ENCODE results near the gene ETV7.

Gene ETV7

DNA sequence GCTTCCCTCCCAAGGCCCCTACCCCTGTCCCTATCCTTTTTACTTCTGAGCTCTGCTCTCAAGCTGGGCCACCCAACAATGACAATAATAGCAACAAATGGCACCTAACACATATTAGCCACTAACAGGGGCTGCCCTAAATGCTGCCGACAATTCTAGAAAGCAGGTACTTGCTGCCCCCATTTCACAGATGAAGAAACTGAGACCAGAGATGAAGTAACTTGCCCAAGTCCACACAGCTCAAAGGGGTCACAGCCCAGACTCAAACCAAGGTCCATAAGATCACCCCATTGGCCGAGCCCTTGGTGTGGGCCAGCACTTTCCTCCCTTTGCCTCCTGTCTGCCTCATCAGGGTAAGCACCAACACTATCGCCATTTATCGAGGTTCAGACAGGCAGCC lies 62.8 kb downstream of the ETV7 start:
- DNase-seq (ENCODE audit: low read depth in 2 of 2, low spot score in 1 of 2): no peak

- DNase-seq (ENCODE audit: low read depth in 2 of 2, low spot score in 1 of 2): no peak
Measured at GRCh38 chr6:36324191-36324590, 63.3 kb downstream of the ETV7 start.

- DNase-seq (ENCODE audit: low read depth in 2 of 2, low spot score in 1 of 2): no peak
Measured at GRCh38 chr6:36323062-36323461, 64.4 kb downstream of the ETV7 start.

GRCh38 chr6:36322591-36322990 lies 64.9 kb downstream of the ETV7 start:
- DNase-seq (ENCODE audit: low read depth in 2 of 2, low spot score in 1 of 2): no peak

- no peak for DNase-seq (ENCODE audit: low read depth in 2 of 2, low spot score in 1 of 2)
Measured at GRCh38 chr6:36320475-36320874, 67.0 kb downstream of the ETV7 start.

GRCh38 chr6:36319821-36320220 lies 67.6 kb downstream of the ETV7 start:
- DNase-seq (ENCODE audit: low read depth in 2 of 2, low spot score in 1 of 2): no peak

- DNase-seq (ENCODE audit: low read depth in 2 of 2, low spot score in 1 of 2): no peak
Measured at GRCh38 chr6:36319436-36319762, 68.1 kb downstream of the ETV7 start.

- DNase-seq (ENCODE audit: low read depth in 2 of 2, low spot score in 1 of 2): no peak
Measured at GRCh38 chr6:36318690-36319435, 68.6 kb downstream of the ETV7 start.

- no peak for DNase-seq (ENCODE audit: low read depth in 2 of 2, low spot score in 1 of 2)
Measured at GRCh38 chr6:36317623-36318022, 69.8 kb downstream of the ETV7 start.

All from stimulated activated CD8-positive, alpha-beta memory T cell treated with anti-CD3 and anti-CD28 coated beads, Interleukin-4, amount 100 ng/mL, for 4 hours (primary cell).